Measurements from ENCODE around the gene CHMP3. TPM values are rescaled to one million over a fixed set of nuclear protein-coding genes. Genes with fewer than 3 reads are reported as not detected.
A peak's percentile ranks its signal among the peaks of the same experiment; 100 is the strongest.

Gene CHMP3
- total and polyA plus RNA-seq, 2 of the 13 experiments (the other 11 are each of a cell fraction or from before 2014, with no cell fraction given): 64.1 to 114 TPM

GRCh38 chr2:86562922-86563649 lies at the start of gene CHMP3 (continued):
- TF ChIP-seq LRRFIP1 (CRISPR knock-in tag; conservative IDR thresholded peaks at IDR 0.05) (no peak), FOXK2 (IDR thresholded peaks at IDR 0.05) (peak; percentile 95), HOXA5 (CRISPR knock-in tag; IDR thresholded peaks at IDR 0.05) (0 out of 2 replicates have a peak, but pooled peaks have one; percentile 62), REPIN1 (CRISPR knock-in tag; IDR thresholded peaks at IDR 0.05; ENCODE audit: borderline replicate concordance, low read depth) (no peak), TRAFD1 (CRISPR knock-in tag; IDR thresholded peaks at IDR 0.05; ENCODE audit: borderline replicate concordance) (no peak), ZNF646 (CRISPR knock-in tag; IDR thresholded peaks at IDR 0.05) (no peak), ZNF34 (CRISPR knock-in tag; IDR thresholded peaks at IDR 0.05; ENCODE audit: borderline replicate concordance) (peak; percentile 9; the same call in 1 of the 2 replicates), ZNF761 (CRISPR knock-in tag; conservative IDR thresholded peaks at IDR 0.05) (peak; percentile 79; the same call in 1 of the 2 replicates), ZNF770 (CRISPR knock-in tag; IDR thresholded peaks at IDR 0.05) (peak; percentile 64; the same call in 1 of the 2 replicates), ATF6 (CRISPR knock-in tag; conservative IDR thresholded peaks at IDR 0.05) (no peak)

All from HepG2 (cell line).